GM10248 (cell line): ENCODE results near the gene IFI27.

ENCODE experiments used
- CTCF ChIA-PET: fragments of 300-600 bp; sonication (Branson Sonifier 250); formaldehyde crosslinking; extraction: SDS; loops from one replicate; lab custom pipeline; 2021; ENCODE audit warnings: antibody characterized with exemption; lab: Yijun Ruan, JAX
- POLR2A ChIA-PET: fragments of 350-650 bp; sonication (Branson Sonifier 250); formaldehyde crosslinking; extraction: SDS; loops from one replicate; lab custom pipeline; 2020; ENCODE audit warnings: antibody characterized with exemption; lab: Yijun Ruan, JAX
- DNase-seq: peaks from one replicate; pipeline ENCODE4 v3.0.0; 2012; ENCODE audit errors: extremely low spot score
- CTCF ChIP-seq: IDR thresholded peaks from 2 replicates; pipeline ENCODE4 v1.5.1; 2012; ENCODE audit warnings: mild to moderate bottlenecking, low read depth; ENCODE audit errors: extremely low read depth, missing control alignments, control extremely low read depth

IFI27 gene

GRCh38 chr14:94125659-94126418 is 15.3 kb downstream of the IFI27 start:
- TF ChIP-seq CTCF, result no peak
- ChIA-PET CTCF (interaction anchor here (0.9 to 6.8 kb wide), 3 partner anchors 12 to 90 kb away, joined by 3 to 46 read pairs (median 8); no protein-coding TSS in a partner anchor), POLR2A (no interaction called here)
- DNase-seq, result no peak

DNA sequence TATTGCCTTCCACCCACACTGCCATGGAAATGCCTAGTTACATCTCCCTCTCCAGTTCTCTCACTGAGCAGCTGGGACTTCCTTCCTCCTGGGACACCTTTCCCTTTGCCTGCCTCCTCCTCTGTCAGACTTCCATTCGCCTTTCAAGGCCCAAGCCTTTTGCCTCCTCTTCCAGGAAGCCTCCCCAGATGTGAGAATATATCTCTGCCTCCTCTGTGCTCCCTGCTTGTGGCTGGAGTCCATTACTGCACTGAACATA is 15.8 kb downstream of the IFI27 start:
- CTCF ChIA-PET, result interaction anchor here (6.8 kb wide), 1 partner anchor 11 kb away, joined by 46 read pairs; no protein-coding TSS in a partner anchor
- POLR2A ChIA-PET, result no interaction called here
- DNase-seq, result no peak
- TF ChIP-seq CTCF, result no peak

GRCh38 chr14:94126800-94127199 is 16.3 kb downstream of the IFI27 start:
- ChIA-PET CTCF (interaction anchor here (2.6 to 6.8 kb wide), 2 partner anchors 11 to 90 kb away, joined by 15 to 46 read pairs; no protein-coding TSS in a partner anchor), POLR2A (no interaction called here)
- DNase-seq, result no peak
- TF ChIP-seq CTCF, result no peak

DNA sequence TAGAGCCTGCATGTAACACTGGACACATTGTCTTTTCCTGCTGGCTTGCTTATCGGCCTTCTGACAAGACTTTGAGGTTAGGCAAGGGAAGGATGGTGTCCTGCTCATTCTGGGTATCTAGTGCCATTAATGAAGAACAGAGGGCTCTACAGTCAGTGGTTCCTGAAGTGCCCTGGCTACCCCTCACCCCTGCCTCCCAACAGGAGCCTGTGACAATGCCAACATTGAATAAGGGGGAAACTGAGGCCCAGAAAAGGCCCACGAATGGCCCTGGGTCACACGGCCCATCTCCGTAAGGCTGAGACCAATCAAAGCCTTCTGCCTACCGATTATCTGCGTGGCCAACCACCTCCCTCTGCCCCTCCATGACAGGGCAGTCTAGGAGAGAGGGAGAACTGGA is 16.8 kb downstream of the IFI27 start:
- TF ChIP-seq CTCF, result no peak
- DNase-seq, result no peak
- ChIA-PET CTCF (interaction anchor here (1.5 to 6.8 kb wide), 4 partner anchors 10 to 90 kb away, joined by 5 to 46 read pairs (median 10); no protein-coding TSS in a partner anchor), POLR2A (no interaction called here)

DNA sequence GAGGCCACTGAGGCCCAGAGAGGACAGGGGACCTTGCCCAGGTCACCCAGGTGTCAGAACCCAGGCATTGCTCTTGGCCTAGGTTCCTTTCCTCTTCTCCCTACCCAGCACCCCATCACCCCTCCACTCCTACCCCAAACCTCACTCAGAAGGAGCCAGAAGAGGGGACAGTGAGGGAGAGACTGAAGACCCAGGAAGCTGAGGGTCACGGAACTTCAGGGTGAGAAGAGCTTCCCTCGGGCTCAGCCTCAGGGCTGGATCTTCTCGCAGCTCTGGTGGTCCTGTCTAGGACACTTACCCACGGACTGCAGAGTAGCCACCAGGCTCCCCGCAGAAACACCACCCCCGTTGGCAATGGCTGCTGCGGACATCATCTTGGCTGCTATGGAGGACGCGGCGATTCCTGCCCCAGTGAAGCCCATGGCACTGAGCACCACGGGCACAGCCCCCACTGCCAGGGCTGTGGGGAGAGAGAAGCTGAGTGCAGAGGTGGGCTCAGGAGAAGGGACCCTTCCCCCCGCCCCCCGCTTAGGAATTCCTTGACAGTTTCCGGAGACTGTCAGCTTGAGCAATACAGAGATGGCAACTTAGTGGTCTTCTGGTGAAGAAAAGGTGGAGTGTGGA is 17.8 kb downstream of the IFI27 start:
- no peak for DNase-seq
- no peak for TF ChIP-seq CTCF
- CTCF ChIA-PET, result interaction anchor here (1.1 to 6.8 kb wide), 8 partner anchors 9 to 91 kb away, joined by 3 to 46 read pairs (median 4); partner anchors contain the start of genes DDX24 and IFI27L1
- POLR2A ChIA-PET, result no interaction called here

DNA sequence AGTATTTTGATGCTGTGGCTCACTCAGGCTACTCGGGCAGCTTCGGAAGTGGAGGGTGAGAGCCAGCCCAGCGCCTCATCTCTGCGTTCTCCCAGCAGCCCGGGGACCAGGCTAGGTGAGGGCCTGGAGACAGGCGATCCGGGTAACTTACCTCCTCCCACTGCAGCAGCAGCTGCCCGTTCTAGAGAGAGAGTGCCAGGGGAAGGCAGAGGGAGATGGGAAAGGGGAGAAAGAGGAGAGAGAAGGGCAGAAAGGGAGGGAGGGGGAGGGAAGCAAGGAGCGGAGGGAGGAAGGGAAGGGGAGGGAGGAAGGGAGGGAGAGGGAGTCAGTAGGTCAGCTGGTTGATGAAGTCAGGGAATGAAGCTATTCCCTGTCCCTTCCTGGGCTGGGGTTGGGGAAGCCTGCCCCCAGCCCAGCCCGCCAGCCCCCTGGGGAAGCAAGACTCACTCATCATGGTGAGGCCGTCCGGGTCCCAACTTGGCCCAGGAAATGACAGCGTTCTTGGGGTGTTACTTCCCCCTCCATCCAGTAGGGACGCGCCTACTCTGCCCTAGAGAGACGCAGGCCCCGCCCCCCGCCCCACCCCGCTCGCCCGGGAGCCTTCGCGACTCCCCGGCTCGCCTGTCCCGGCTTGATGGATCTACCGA is 18.7 kb downstream of the IFI27 start, which contains the start of gene IFI27L2:
TSS of gene IFI27L2 (minus strand) at position 494 of the 647 bp plus-strand sequence. CDS start at position 454, 40 bp downstream.
- peak; percentile 2 for TF ChIP-seq CTCF
- CTCF ChIA-PET, result interaction anchor here (0.7 to 6.8 kb wide), 12 partner anchors 8 to 419 kb away, joined by 3 to 46 read pairs (median 4); partner anchors contain the start of genes DDX24, IFI27L1 and OTUB2
- POLR2A ChIA-PET, result interaction anchor here (0.6 kb wide), 1 partner anchor 386 kb away, joined by 3 read pairs; no protein-coding TSS in a partner anchor
- DNase-seq, result peak; percentile 95
